Right lobe of liver (tissue), 6 donors: ENCODE results near the gene EXOC4. TPM values are rescaled to one million over a fixed set of nuclear protein-coding genes. Genes with fewer than 3 reads are reported as not detected.

Experiments used
- ATAC-seq, 4 donors: fragments of 200-7000 bp; cut with Tn5 transposase; one replicate each; pipeline ENCODE4 v1.9.1; 2020; ENCODE audit warnings: mild to moderate bottlenecking in 4 of 4, moderate library complexity in 4 of 4
- DNase-seq, 3 donors: peaks; one replicate each; pipeline ENCODE4 v3.0.0-alpha.2; 2020
- H3K27ac ChIP-seq, 3 donors: fragments of 200-600 bp; one replicate each; pipeline ENCODE4 v1.8.0; 2022
- H3K27me3 ChIP-seq, 2 donors: fragments of 200-600 bp; one replicate each; pipeline ENCODE4 v1.8.0; 2022
- H3K36me3 ChIP-seq, 4 donors: fragments of 200-600 bp; sonication (generic) in 1 of 4; one replicate each; pipeline versions ENCODE4 v1.5.1 to v1.8.0; 2017 to 2022; ENCODE audit warnings: control low read depth in 1 of 4
- H3K4me1 ChIP-seq, 4 donors: fragments of 200-600 bp; sonication (generic) in 1 of 4; one replicate each; pipeline versions ENCODE4 v1.5.1 to v1.8.0; 2017 to 2022; ENCODE audit warnings: control low read depth in 1 of 4
- H3K4me3 ChIP-seq, 3 donors: fragments of 200-600 bp; one replicate each; pipeline ENCODE4 v1.8.0; 2022
- H3K9me3 ChIP-seq, 4 donors: fragments of 200-600 bp; sonication (generic) in 1 of 4; one replicate each; pipeline versions ENCODE4 v1.5.1 to v1.8.0; 2017 to 2022; ENCODE audit warnings: control low read depth in 1 of 4
- POLR2A ChIP-seq: fragments of 450-650 bp; IDR thresholded peaks from one replicate; pipeline ENCODE4 v1.6.1; 2017; ENCODE audit warnings: antibody characterized with exemption, mild to moderate bottlenecking
- WGBS: methylation state at CpG from one replicate; pipeline ENCODE4 v1.1.6; 2018; ENCODE audit warnings: low coverage, low lambda C conversion rate; ENCODE audit not compliant: insufficient coverage; ENCODE audit errors: missing lambda C conversion rate; 5-methylcytosine and 5-hydroxymethylcytosine counted together
- intact Hi-C, 2 donors: fragments of 100-400 bp; cut with DNase I; formaldehyde crosslinking; loops; one replicate each; pipeline versions ENCODE4 v1.11.2 to v1.14.1; 2022
- total RNA-seq, 6 experiments: library from RNA; depleted of rRNA in 2 of 6; stranded (reverse); fragments of >200 nt in 2 of 6; fragmentation: NEBNext Ultra II Directional in 3 of 6; extraction: Animal tissue kit (Norgen Biotek cat#: 25700) in 3 of 6; gene quantifications; one replicate each; pipeline versions ENCODE4 v1.1.0 to v1.2.4, GENCODE V29; 2016 to 2023
- TF ChIP-seq, protein P1 (sequence below), 4 donors: fragments of 200-600 bp in 3 of 4; fragments of 450-650 bp in 1 of 4; IDR thresholded peaks; one replicate each; pipeline versions ENCODE4 v1.5.1 to v1.8.0; 2016 to 2022; ENCODE audit warnings: antibody characterized with exemption in 4 of 4, mild to moderate bottlenecking in 2 of 4
- donor health status: DM: no; HTN: yes; CAD: no.
- donor health status: DM: no; HTN: no; CAD: no.
- donor health status: DM: no; HTN: no; CAD: no.
- donor health status: DM: no; HTN: yes; CAD: no.
- donor health status: DM: no; HTN: yes; CAD: no.

The EXOC4 gene
- total RNA-seq, 6 experiments from 2014 or later = 23.7 to 33.5 (median 30.0) TPM

DNA sequence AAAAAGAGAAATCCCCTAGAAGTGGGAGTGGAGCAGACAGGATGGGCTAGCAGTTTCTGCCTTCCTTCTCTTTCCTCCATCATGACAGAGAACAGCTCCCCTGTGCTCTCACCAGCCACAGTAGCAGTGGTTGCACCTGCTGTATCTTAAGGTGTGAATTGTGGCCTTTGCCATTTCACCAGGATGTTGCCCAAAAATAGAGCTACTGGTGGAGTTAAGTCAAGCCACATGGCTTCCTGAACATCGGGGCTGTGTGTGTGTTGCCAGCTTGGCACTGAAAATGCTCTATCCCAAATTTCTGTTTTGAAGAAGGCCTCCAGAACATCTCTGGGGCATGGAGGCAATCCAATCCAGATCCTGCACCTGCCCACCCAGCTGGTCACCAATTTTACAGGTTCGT is 348.7 kb downstream of the EXOC4 start:
- Histone ChIP-seq H3K27ac (no peak overlapping the region), H3K27me3 (no peaks in the 10 kb centered on the region), H3K4me1 (no peaks in the 10 kb centered on the region), H3K9me3 (no peaks in the 10 kb centered on the region), H3K36me3 (no peaks in the 10 kb centered on the region), H3K4me3 (no peak overlapping the region)
- WGBS = 67% methylated on average over 2 of the region's 2 CpGs
- intact Hi-C loops = no loop called here
- ATAC-seq (no peak), DNase-seq (no peak)
- TF ChIP-seq, protein P1, sequence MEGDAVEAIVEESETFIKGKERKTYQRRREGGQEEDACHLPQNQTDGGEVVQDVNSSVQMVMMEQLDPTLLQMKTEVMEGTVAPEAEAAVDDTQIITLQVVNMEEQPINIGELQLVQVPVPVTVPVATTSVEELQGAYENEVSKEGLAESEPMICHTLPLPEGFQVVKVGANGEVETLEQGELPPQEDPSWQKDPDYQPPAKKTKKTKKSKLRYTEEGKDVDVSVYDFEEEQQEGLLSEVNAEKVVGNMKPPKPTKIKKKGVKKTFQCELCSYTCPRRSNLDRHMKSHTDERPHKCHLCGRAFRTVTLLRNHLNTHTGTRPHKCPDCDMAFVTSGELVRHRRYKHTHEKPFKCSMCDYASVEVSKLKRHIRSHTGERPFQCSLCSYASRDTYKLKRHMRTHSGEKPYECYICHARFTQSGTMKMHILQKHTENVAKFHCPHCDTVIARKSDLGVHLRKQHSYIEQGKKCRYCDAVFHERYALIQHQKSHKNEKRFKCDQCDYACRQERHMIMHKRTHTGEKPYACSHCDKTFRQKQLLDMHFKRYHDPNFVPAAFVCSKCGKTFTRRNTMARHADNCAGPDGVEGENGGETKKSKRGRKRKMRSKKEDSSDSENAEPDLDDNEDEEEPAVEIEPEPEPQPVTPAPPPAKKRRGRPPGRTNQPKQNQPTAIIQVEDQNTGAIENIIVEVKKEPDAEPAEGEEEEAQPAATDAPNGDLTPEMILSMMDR (IDR thresholded peaks at IDR 0.05) = no peak
- TF ChIP-seq POLR2A = no peak

DNA sequence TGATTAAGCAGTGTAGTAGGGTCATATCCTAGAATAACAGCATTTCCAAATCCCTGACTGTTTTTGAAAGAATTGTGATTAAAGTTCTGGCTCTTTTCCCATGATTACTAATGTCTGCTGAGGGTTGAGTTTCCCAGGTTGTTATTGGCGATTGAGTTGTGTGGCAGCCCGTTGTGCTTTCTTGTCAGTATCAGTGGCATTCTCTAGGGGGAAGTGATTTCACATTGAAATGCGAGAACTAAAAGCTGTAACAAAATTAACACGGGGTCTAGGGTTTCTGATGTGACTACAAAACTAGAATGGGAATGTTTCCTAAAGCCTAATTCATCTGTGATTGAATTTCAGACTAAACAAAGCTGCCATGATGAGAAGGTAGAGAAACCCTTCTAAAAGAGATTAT is 349.4 kb downstream of the EXOC4 start:
- no peak for ATAC-seq
- 72% methylated on average over 4 of the region's 4 CpGs for WGBS

DNA sequence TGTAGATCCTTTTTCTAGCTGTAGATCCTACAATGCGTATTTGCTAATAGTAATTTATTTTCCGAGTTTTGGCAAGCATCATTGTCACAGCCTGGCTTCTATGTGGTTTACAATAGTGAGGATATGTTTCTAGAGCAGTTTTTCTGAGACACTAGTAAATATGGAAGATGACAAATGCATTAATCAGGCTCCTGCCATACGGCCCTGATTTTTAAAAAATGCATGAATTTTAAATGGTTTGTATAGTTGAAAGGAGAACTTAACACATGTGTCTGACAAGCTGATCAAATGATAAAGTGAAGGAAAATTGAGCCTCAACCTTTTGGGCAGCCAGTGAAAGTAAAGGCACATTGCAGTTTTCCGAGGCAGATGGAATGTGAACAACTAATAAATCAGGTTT is 354.1 kb downstream of the EXOC4 start:
- no peak for ATAC-seq
- Histone ChIP-seq H3K36me3 (no peaks in the 10 kb centered on the region), H3K27ac (no peak overlapping the region), H3K9me3 (no peaks in the 10 kb centered on the region), H3K27me3 (no peaks in the 10 kb centered on the region), H3K4me1 (no peaks in the 10 kb centered on the region), H3K4me3 (no peak overlapping the region)
- DNase-seq = no peak
- WGBS = 85% methylated on average over 4 of the region's 4 CpGs
- intact Hi-C loops = no loop called here
- no peak for TF ChIP-seq POLR2A
- TF ChIP-seq, protein P1 (IDR thresholded peaks at IDR 0.05) = no peak

More for the DNA sequence above, 349.4 kb downstream of the EXOC4 start:
- TF ChIP-seq, protein P1 (IDR thresholded peaks at IDR 0.05) = no peak
- no peak for TF ChIP-seq POLR2A
- no peaks in the 10 kb centered on the region for H3K36me3 ChIP-seq
- no peak for DNase-seq
- no peaks in the 10 kb centered on the region for H3K27me3 ChIP-seq
- H3K9me3 ChIP-seq = no peaks in the 10 kb centered on the region
- H3K4me1 ChIP-seq = no peaks in the 10 kb centered on the region
- no peak overlapping the region for H3K27ac ChIP-seq
- intact Hi-C loops = no loop called here
- H3K4me3 ChIP-seq = no peak overlapping the region

DNA sequence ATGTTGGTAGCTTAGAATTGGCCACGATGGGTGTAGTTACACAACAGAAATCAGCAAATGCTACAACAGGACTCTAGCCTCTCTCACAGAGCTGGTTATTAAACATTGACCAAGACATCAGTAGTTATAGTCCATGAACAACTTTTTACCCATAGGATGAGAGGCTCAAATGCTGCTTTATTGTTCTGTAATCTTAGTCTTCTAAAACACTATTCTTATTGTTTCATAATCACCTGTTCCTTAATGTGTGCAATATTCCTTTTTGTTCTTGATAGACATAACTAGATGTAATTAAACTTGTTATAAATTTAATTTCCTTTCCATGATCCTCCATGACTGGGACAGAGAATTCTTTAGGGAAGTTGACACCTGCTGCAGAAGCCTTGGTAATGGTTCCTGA is 356.9 kb downstream of the EXOC4 start:
- 100% methylated on average over 1 of the region's 1 CpG for WGBS
- H3K36me3 ChIP-seq = no peaks in the 10 kb centered on the region
- DNase-seq (no peak), ATAC-seq (peak in 1 of 4 donors; percentile 28)
- H3K4me1 ChIP-seq = no peaks in the 10 kb centered on the region
- H3K9me3 ChIP-seq = no peaks in the 10 kb centered on the region
- H3K27ac ChIP-seq = no peak overlapping the region
- no peak overlapping the region for H3K4me3 ChIP-seq
- no peaks in the 10 kb centered on the region for H3K27me3 ChIP-seq
- no peak for TF ChIP-seq POLR2A
- TF ChIP-seq, protein P1 (IDR thresholded peaks at IDR 0.05) = no peak
- intact Hi-C loops = no loop called here

DNA sequence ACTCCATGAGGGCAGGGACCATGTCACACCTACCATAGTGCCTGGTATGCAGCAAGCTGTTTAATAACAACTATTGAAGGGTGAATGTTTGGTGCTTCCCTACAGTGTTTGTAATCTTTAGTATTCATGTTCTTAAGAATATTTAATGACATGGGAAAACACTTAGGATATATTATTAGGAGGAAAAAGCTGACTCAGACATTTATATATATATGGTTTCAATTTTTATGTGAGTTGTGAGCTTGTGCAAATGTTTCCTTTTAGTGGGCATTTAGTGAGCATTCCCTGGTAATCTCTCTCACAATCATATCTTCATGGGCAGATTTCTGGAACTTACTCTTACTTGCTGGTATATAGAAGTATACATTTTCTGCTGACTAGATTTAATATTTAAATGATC is 359.1 kb downstream of the EXOC4 start:
- H3K4me3 ChIP-seq = no peak overlapping the region
- H3K9me3 ChIP-seq = no peaks in the 10 kb centered on the region
- no peaks in the 10 kb centered on the region for H3K36me3 ChIP-seq
- no peaks in the 10 kb centered on the region for H3K27me3 ChIP-seq
- TF ChIP-seq, protein P1 (IDR thresholded peaks at IDR 0.05) = no peak
- no peak for TF ChIP-seq POLR2A
- intact Hi-C loops = no loop called here
- H3K4me1 ChIP-seq = no peaks in the 10 kb centered on the region
- no peak overlapping the region for H3K27ac ChIP-seq
- DNase-seq (no peak), ATAC-seq (no peak)
